Panc1 (cell line): ENCODE data around the gene RUSF1. TPM values are rescaled to one million over a fixed set of nuclear protein-coding genes. Genes with fewer than 3 reads are reported as not detected.

ENCODE experiments used
- ATAC-seq: fragments of 200-7000 bp; cut with Tn5 transposase; 2 replicates; pipeline ENCODE4 v1.9.1; 2020; ENCODE audit warnings: mild to moderate bottlenecking, moderate library complexity
- BruUV-seq: library from RNA; stranded (reverse); fragments of 400-500 nt; replicated peaks from 2 replicates; lab custom pipeline; 2021; lab: Mats Ljungman, UMichigan
- CTCF ChIA-PET: fragments of 300-600 bp; sonication (Branson Sonifier 250); formaldehyde crosslinking; loops from one replicate; lab custom pipeline; 2022; ENCODE audit warnings: antibody characterized with exemption; lab: Charles Lee
- POLR2A ChIA-PET: fragments of 300-600 bp; sonication (Branson Sonifier 250); formaldehyde crosslinking; loops from one replicate; lab custom pipeline; 2022; ENCODE audit warnings: antibody characterized with exemption; lab: Charles Lee
- DNase-seq: peaks from one replicate; pipeline ENCODE4 v3.0.0-alpha.2; 2010; ENCODE audit warnings: low read depth, low spot score
- H3K27ac ChIP-seq: 2 replicates; pipeline ENCODE4 v1.5.1; 2011; ENCODE audit warnings: mild to moderate bottlenecking, low read length, inconsistent platforms
- H3K27me3 ChIP-seq: fragments of 200-500 bp; sonication (Bioruptor generic); 2 replicates; pipeline ENCODE4 v1.6.0; 2014; ENCODE audit warnings: low read length, inconsistent platforms; ENCODE audit not compliant: control insufficient read depth, insufficient read depth
- H3K36me3 ChIP-seq: fragments of 200-500 bp; sonication (Bioruptor generic); 2 replicates; pipeline ENCODE4 v1.5.1; 2014; ENCODE audit warnings: inconsistent platforms, mild to moderate bottlenecking, low read length, moderate library complexity; ENCODE audit not compliant: control insufficient read depth, insufficient read depth
- H3K4me1 ChIP-seq: 2 replicates; pipeline ENCODE4 v1.5.1; 2011; ENCODE audit warnings: inconsistent platforms, mild to moderate bottlenecking, low read length, moderate library complexity; ENCODE audit not compliant: control insufficient read depth, insufficient read depth
- H3K4me3 ChIP-seq, 2 experiments: 2 replicates each; pipeline ENCODE4 v1.5.1; 2011 to 2012; ENCODE audit warnings: low read depth in 2 of 2, low read length in 2 of 2, mild to moderate bottlenecking in 2 of 2, inconsistent platforms in 1 of 2, moderate library complexity in 1 of 2
- H3K9me3 ChIP-seq: fragments of 200-500 bp; sonication (Bioruptor generic); 2 replicates; pipeline ENCODE4 v1.5.1; 2014; ENCODE audit warnings: low read depth, mild to moderate bottlenecking, inconsistent platforms, low read length, moderate library complexity; ENCODE audit not compliant: control insufficient read depth, insufficient read depth
- POLR2AphosphoS5 ChIP-seq: IDR thresholded peaks from 2 replicates; pipeline ENCODE4 v1.6.1; 2012; ENCODE audit warnings: mild to moderate bottlenecking, low read depth, low read length, moderate library complexity
- SIN3A ChIP-seq: IDR thresholded peaks from 2 replicates; pipeline ENCODE4 v1.6.1; 2012; ENCODE audit warnings: low read depth, mild to moderate bottlenecking, low read length, moderate library complexity, borderline replicate concordance; ENCODE audit not compliant: insufficient read depth
- TCF7L2 ChIP-seq: IDR thresholded peaks from 2 replicates; pipeline ENCODE4 v1.6.1; 2011; ENCODE audit warnings: mild to moderate bottlenecking, low read depth, low read length, inconsistent platforms
- in situ Hi-C: cut with HindIII; loops from 2 replicates; pipeline ENCODE4 v1.10.0; 2016; ENCODE audit warnings: low sequenced_read_pairs, low pct_unique_long_range_greater_than_20kb
- intact Hi-C: fragments of 100-400 bp; cut with micrococcal nuclease; formaldehyde crosslinking; loops from one replicate; pipeline ENCODE4 v1.10.0; 2022; ENCODE audit not compliant: unreplicated experiment
- total RNA-seq: library from RNA; stranded (reverse); gene quantifications from one replicate; pipeline ENCODE4 v1.2.1, GENCODE V29; 2021; ENCODE audit not compliant: unreplicated experiment
- TF ChIP-seq, protein P1 (sequence below), 2 experiments: IDR thresholded peaks; 2 replicates each; pipeline ENCODE4 v1.6.1; 2011 to 2012; ENCODE audit warnings: low read depth in 2 of 2, control low read depth in 1 of 2, low read length in 1 of 2, mild to moderate bottlenecking in 1 of 2, moderate library complexity in 1 of 2; ENCODE audit not compliant: insufficient read depth in 1 of 2
- TF ChIP-seq, protein P2 (sequence below): fragments of 450-650 bp; IDR thresholded peaks from 2 replicates; pipeline ENCODE4 v1.5.1; 2017; ENCODE audit warnings: mild to moderate bottlenecking

RUSF1 gene
- total RNA-seq, 1 experiment from 2014 or later, result 47.4 TPM

DNA sequence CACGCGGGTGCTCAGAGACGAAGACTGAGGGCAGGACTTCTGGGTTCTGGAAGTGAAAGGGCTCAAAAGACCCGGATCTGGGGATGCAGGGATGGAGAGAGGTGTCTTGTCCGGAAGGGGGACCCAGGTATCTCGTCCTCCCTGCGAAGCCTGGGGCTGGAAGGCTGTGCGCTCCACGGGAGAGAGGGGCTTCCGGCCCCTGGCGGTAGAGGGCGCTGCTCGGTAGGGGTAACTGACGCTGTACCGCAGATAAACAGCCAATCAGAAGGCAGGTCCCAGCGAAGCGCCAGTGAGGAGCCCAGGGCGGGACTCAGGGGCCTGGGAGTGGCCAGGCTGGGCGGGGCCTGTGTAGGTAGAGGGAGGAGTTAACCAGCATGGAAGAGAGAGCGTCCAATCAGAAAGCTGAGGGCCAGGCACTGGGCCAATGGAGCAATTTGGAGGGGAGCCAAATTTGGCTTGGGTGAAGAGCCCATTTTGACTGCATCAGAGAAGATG is 35.4 kb downstream of the RUSF1 start:
- in situ Hi-C loops (no loop called here), intact Hi-C loops (loop anchor here (5.0 kb wide), 1 partner anchor 225 kb away; no protein-coding TSS in a partner anchor)
- no peaks in the 10 kb centered on the region for H3K27me3 ChIP-seq
- TSS peak; percentile 71 for BruUV-seq
- peak overlapping the region; percentile 63 to 79 for H3K4me3 ChIP-seq
- H3K36me3 ChIP-seq, result peaks cover 3% of the 10 kb centered on the region; the same call in 1 of the 2 replicates
- ChIA-PET POLR2A (interaction anchor here (0.7 kb wide), 1 partner anchor 218 kb away, joined by 7 read pairs; no protein-coding TSS in a partner anchor), CTCF (interaction anchor here (0.6 kb wide), 1 partner anchor 115 kb away, joined by 3 read pairs; no protein-coding TSS in a partner anchor)
- DNase-seq, result peak; percentile 60
- TF ChIP-seq POLR2AphosphoS5, result no peak; the same call in 1 of the 2 replicates
- TF ChIP-seq, protein P1, sequence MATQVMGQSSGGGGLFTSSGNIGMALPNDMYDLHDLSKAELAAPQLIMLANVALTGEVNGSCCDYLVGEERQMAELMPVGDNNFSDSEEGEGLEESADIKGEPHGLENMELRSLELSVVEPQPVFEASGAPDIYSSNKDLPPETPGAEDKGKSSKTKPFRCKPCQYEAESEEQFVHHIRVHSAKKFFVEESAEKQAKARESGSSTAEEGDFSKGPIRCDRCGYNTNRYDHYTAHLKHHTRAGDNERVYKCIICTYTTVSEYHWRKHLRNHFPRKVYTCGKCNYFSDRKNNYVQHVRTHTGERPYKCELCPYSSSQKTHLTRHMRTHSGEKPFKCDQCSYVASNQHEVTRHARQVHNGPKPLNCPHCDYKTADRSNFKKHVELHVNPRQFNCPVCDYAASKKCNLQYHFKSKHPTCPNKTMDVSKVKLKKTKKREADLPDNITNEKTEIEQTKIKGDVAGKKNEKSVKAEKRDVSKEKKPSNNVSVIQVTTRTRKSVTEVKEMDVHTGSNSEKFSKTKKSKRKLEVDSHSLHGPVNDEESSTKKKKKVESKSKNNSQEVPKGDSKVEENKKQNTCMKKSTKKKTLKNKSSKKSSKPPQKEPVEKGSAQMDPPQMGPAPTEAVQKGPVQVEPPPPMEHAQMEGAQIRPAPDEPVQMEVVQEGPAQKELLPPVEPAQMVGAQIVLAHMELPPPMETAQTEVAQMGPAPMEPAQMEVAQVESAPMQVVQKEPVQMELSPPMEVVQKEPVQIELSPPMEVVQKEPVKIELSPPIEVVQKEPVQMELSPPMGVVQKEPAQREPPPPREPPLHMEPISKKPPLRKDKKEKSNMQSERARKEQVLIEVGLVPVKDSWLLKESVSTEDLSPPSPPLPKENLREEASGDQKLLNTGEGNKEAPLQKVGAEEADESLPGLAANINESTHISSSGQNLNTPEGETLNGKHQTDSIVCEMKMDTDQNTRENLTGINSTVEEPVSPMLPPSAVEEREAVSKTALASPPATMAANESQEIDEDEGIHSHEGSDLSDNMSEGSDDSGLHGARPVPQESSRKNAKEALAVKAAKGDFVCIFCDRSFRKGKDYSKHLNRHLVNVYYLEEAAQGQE (IDR thresholded peaks at IDR 0.05; ENCODE audit: insufficient read depth in 1 of 2, low read depth in 2 of 2, low read length in 1 of 2), result no peak
- TF ChIP-seq SIN3A, result no peak
- TF ChIP-seq, protein P2, sequence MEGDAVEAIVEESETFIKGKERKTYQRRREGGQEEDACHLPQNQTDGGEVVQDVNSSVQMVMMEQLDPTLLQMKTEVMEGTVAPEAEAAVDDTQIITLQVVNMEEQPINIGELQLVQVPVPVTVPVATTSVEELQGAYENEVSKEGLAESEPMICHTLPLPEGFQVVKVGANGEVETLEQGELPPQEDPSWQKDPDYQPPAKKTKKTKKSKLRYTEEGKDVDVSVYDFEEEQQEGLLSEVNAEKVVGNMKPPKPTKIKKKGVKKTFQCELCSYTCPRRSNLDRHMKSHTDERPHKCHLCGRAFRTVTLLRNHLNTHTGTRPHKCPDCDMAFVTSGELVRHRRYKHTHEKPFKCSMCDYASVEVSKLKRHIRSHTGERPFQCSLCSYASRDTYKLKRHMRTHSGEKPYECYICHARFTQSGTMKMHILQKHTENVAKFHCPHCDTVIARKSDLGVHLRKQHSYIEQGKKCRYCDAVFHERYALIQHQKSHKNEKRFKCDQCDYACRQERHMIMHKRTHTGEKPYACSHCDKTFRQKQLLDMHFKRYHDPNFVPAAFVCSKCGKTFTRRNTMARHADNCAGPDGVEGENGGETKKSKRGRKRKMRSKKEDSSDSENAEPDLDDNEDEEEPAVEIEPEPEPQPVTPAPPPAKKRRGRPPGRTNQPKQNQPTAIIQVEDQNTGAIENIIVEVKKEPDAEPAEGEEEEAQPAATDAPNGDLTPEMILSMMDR, result peak; percentile 86
- peak overlapping the region; percentile 81 for H3K27ac ChIP-seq
- peak; percentile 74 for ATAC-seq
- peaks cover 6% of the 10 kb centered on the region; the same call in 1 of the 2 replicates for H3K4me1 ChIP-seq
- no peaks in the 10 kb centered on the region for H3K9me3 ChIP-seq

DNA sequence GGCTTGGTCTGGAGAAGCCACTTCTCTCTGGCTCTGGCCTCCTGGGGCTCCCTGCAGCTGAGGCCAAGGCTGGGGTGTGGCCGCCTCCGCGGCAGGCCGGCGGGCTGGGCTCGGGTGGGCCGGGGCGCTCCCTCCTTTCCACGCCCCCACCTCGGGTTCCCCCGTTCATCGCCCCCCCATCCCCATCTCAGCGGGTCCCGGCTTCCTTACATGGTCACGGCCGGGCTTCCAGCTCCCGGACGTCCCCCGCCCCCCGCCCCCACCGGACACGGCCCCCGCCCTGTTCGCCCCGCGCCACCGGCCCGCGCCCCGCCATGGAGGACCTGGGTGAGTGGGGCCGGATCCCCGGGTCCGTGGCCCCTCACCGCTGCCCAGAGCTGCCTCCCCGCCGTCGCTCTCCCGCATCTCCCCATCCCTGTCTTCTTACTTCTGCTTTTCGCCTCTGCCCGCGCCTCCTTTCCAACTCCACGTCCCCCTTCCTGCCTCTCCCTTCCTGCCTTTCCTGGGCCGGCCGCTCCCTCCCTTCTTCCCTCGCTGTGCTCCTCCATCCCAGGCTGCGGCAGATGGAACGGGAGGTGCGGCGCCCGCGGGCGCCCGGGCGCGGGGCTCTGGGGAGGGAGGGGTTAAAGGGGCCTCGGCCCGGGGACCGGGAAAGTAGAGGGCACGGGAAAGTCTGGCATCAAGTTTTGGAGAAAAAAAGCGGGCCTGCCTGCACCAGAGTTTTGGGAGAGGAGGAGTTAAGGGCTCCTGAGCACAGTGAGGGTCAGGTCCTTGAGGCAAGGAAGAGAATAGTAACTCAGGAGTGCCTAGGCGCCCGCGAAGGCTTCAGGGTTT is 36.1 kb downstream of the RUSF1 start, which contains the start of gene TGFB1I1:
Gene TGFB1I1, plus strand, starts transcription at position 278 of the 834 bp plus-strand sequence. Its CDS starts 37 bp downstream, at position 315.
- Histone ChIP-seq H3K4me1 (0 out of 2 replicates have a peak, but pooled peaks cover 4% of the 10 kb centered on the region), H3K9me3 (no peaks in the 10 kb centered on the region), H3K36me3 (peaks cover 3% of the 10 kb centered on the region; the same call in 1 of the 2 replicates), H3K27me3 (no peaks in the 10 kb centered on the region), H3K27ac (peak within 1 kb of the TSS; percentile 83), H3K4me3 (peak within 1 kb of the TSS; percentile 63 to 79)
- ATAC-seq (peak; percentile 67), DNase-seq (no peak)
- intact Hi-C loops (loop anchor here (5.0 kb wide), 1 partner anchor 225 kb away; no protein-coding TSS in a partner anchor), in situ Hi-C loops (no loop called here)
- ChIA-PET POLR2A (interaction anchor here (0.6 to 0.7 kb wide), 2 partner anchors 219 to 242 kb away, joined by 3 to 7 read pairs; no protein-coding TSS in a partner anchor), CTCF (interaction anchor here (0.6 kb wide), 1 partner anchor 12 kb away, joined by 3 read pairs; the partner anchor contains the start of gene ARMC5)
- TF ChIP-seq, protein P2, result no peak
- TF ChIP-seq POLR2AphosphoS5 (no peak), TCF7L2 (no peak), SIN3A (no peak)
- TF ChIP-seq, protein P1 (IDR thresholded peaks at IDR 0.05; ENCODE audit: insufficient read depth in 1 of 2, low read depth in 2 of 2, low read length in 1 of 2), result no peak
- BruUV-seq, result no TSS peak
